Measurements from ENCODE around the gene GAGE12H.
"Not testable (repeated sequence)": the region's sequence is repeated elsewhere in the genome, so short reads cannot be mapped to it uniquely, and the experiment has no call there.

GRCh38 chrX:49598720-49599119, 19.0 kb downstream of the GAGE12H start, which contains the start of gene GAGE1:
- TF ChIP-seq CTCF, POLR2AphosphoS5 (IDR thresholded peaks at IDR 0.05): not testable (repeated sequence)
